K562 (cell line): ENCODE data around the gene CDC20. TPM values are rescaled to one million over a fixed set of nuclear protein-coding genes. Genes with fewer than 3 reads are reported as not detected.

Experiments
- ATAC-seq: fragments of 200-7000 bp; cut with Tn5 transposase; 3 replicates; pipeline ENCODE4 v1.9.1; 2020; ENCODE audit warnings: moderate library complexity
- BruUV-seq: library from RNA; stranded (reverse); fragments of 400-500 nt; replicated peaks from 2 replicates; lab custom pipeline; 2021; lab: Mats Ljungman, UMichigan
- CTCF ChIA-PET: fragments of 300-600 bp; formaldehyde crosslinking; extraction: SDS; loops from one replicate; lab custom pipeline; 2021; ENCODE audit warnings: low intra/inter-chr PET ratio; lab: Yijun Ruan, JAX
- POLR2A ChIA-PET: fragments of 300-600, 350-650 bp; sonication (Branson Sonifier 250); formaldehyde crosslinking; extraction: SDS; loops from one replicate; lab custom pipeline; 2021; ENCODE audit warnings: antibody characterized with exemption, inconsistent platforms; lab: Yijun Ruan, JAX
- DNase-seq, 4 experiments: peaks; one replicate each; pipeline versions ENCODE4 v3.0.0 to v3.0.0-alpha.2; 2011 to 2018; ENCODE audit warnings: low spot score in 3 of 4, mixed read lengths in 3 of 4; ENCODE audit errors: extremely low read depth in 1 of 4
- FAIRE-seq: peaks from 2 replicates; lab custom pipeline; 2011; peaks lifted over from hg19 to GRCh38; lab: Jason Lieb, UNC
- H2AFZ ChIP-seq: 2 replicates; pipeline ENCODE4 v1.6.0; 2011; ENCODE audit warnings: low read depth, low read length, control low read depth, inconsistent platforms
- H3K27ac ChIP-seq: fragments of 200-600 bp; 3 replicates; pipeline ENCODE4 v1.8.0; 2011; ENCODE audit warnings: low read depth, mild to moderate bottlenecking, control low read depth, inconsistent platforms, low read length, moderate library complexity, mixed read lengths; ENCODE audit errors: extremely low read depth
- H3K27me3 ChIP-seq, 2 experiments: fragments of 300-600 bp in 1 of 2; 2 replicates in 1 of 2; 3 replicates in 1 of 2; pipeline versions ENCODE4 v1.6.0 to v1.8.0; 2011; ENCODE audit warnings: inconsistent platforms in 2 of 2, low read length in 2 of 2, mild to moderate bottlenecking in 1 of 2, mixed read lengths in 1 of 2, moderate library complexity in 1 of 2; ENCODE audit not compliant: control insufficient read depth in 2 of 2, insufficient read depth in 2 of 2
- H3K36me3 ChIP-seq: fragments of 300-600 bp; 3 replicates; pipeline ENCODE4 v1.8.0; 2011; ENCODE audit warnings: mild to moderate bottlenecking, low read length, inconsistent platforms; ENCODE audit not compliant: control insufficient read depth, insufficient read depth
- H3K4me1 ChIP-seq, 2 experiments: fragments of 200-600 bp in 1 of 2; replicated peaks in 1 of 2; 2 replicates in 1 of 2; 3 replicates in 1 of 2; pipeline versions ENCODE4 v1.5.1 to v1.8.0; 2011; ENCODE audit warnings: inconsistent platforms in 2 of 2, low read length in 2 of 2, mild to moderate bottlenecking in 1 of 2, mixed read lengths in 1 of 2, moderate library complexity in 1 of 2; ENCODE audit not compliant: control insufficient read depth in 2 of 2, insufficient read depth in 2 of 2
- H3K4me2 ChIP-seq: 2 replicates; pipeline ENCODE4 v1.6.1; 2011; ENCODE audit warnings: low read length, control low read depth, inconsistent platforms, mixed read lengths; ENCODE audit not compliant: insufficient read depth
- H3K4me3 ChIP-seq: fragments of 200-600 bp; sonication (generic), shearing (Covaris generic); 2 replicates; pipeline ENCODE4 v1.5.1; 2016; ENCODE audit warnings: control low read depth, inconsistent platforms
- H3K79me2 ChIP-seq: fragments of 200-600 bp; 3 replicates; pipeline ENCODE4 v1.8.0; 2011; ENCODE audit warnings: low read length, inconsistent platforms; ENCODE audit not compliant: control insufficient read depth, insufficient read depth
- H3K9ac ChIP-seq, 2 experiments: 2 replicates each; pipeline versions ENCODE4 v1.6.0 to v1.6.1; 2011; ENCODE audit warnings: low read depth in 2 of 2, low read length in 2 of 2, control low read depth in 1 of 2, inconsistent platforms in 1 of 2, mild to moderate bottlenecking in 1 of 2, mixed read lengths in 1 of 2; ENCODE audit not compliant: insufficient read depth in 1 of 2
- H3K9me1 ChIP-seq: one replicate; pipeline ENCODE4 v1.6.0; 2011; ENCODE audit warnings: inconsistent platforms, mild to moderate bottlenecking, low read length, moderate library complexity; ENCODE audit not compliant: control insufficient read depth, insufficient read depth
- H3K9me3 ChIP-seq: replicated peaks from 2 replicates; pipeline ENCODE4 v1.5.1; 2011; ENCODE audit warnings: low read depth, low read length, inconsistent platforms; ENCODE audit not compliant: control insufficient read depth, insufficient read depth
- H4K20me1 ChIP-seq: replicated peaks from 2 replicates; pipeline ENCODE4 v1.6.1; 2011; ENCODE audit warnings: low read length, inconsistent platforms, mixed read lengths; ENCODE audit not compliant: control insufficient read depth, insufficient read depth
- DMBX1 ChIP-seq: fragments of 250-450 bp; sonication (Bioruptor Pico); IDR thresholded peaks from 2 replicates; pipeline ENCODE4 v1.8.0; 2022; ENCODE audit warnings: inconsistent platforms, mild to moderate bottlenecking, moderate library complexity, borderline replicate concordance
- ESRRB ChIP-seq: fragments of 250-450 bp; sonication (Bioruptor Pico); IDR thresholded peaks from 2 replicates; pipeline ENCODE4 v1.5.0; 2020; ENCODE audit warnings: mild to moderate bottlenecking, moderate library complexity, borderline replicate concordance
- MAX ChIP-seq: sonication (generic); formaldehyde crosslinking; IDR thresholded peaks from 2 replicates; pipeline ENCODE4 v1.9.0; 2022; ENCODE audit warnings: mild to moderate bottlenecking, missing genetic modification reagents
- TBP ChIP-seq: optimal IDR thresholded peaks from 2 replicates; pipeline ENCODE3; 2011; ENCODE audit warnings: low read depth, low read length, improper control_type of control experiment
- WGBS: fragments of 100-300 bp; shearing (Covaris generic); methylation state at CpG from one replicate; pipeline ENCODE4 v1.1.6; 2016; ENCODE audit warnings: low coverage, mixed read lengths; ENCODE audit not compliant: insufficient coverage; ENCODE audit errors: missing lambda C conversion rate; 5-methylcytosine and 5-hydroxymethylcytosine counted together
- in situ Hi-C: fragments of 300-500 bp; cut with MboI; formaldehyde crosslinking; loops from 4 replicates; pipeline ENCODE4 v1.15.0; 2018; ENCODE audit warnings: inconsistent platforms, mixed read lengths
- intact Hi-C: fragments of 100-400 bp; cut with micrococcal nuclease; formaldehyde crosslinking; loops from 2 replicates; pipeline ENCODE4 v1.14.2; 2022
- polyA plus RNA-seq, 8 experiments: library from polyadenylated mRNA; depleted of rRNA in 4 of 8; stranded (reverse) in 5 of 8; unstranded in 3 of 8; fragments of >200 nt; fragmentation: Nextera tagmentation in 2 of 8; fragmentation: Illumina TruSeq in 1 of 8; extraction: Ambion mirVana in 2 of 8; extraction: Trizol in 1 of 8; gene quantifications; 2 replicates each; pipeline versions ENCODE4 v1.2.1 to v1.2.3, GENCODE V29; 2011 to 2014; ENCODE audit warnings: inconsistent platforms in 1 of 8, missing spikeins in 1 of 8
- total RNA-seq, 7 experiments: library from RNA; depleted of rRNA in 6 of 7; stranded (reverse); fragments of >200 nt in 6 of 7; fragmentation: Illumina TruSeq in 2 of 7; extraction: Trizol in 2 of 7; gene quantifications; 2 replicates each; pipeline versions ENCODE4 v1.2.1 to v1.2.3, GENCODE V29; 2011 to 2021; ENCODE audit warnings: low replicate concordance in 1 of 7

The CDC20 gene
- total and polyA plus RNA-seq, 9 of the 15 experiments (the other 6 are each of a cell fraction or from before 2014, with no cell fraction given), result 45.2 to 224 (median 121) TPM

- no peaks in the 10 kb centered on the region for H3K36me3 ChIP-seq
- WGBS, result 43% methylated on average over 24 of the region's 24 CpGs
- POLR2A ChIA-PET, result interaction anchor here (0.6 to 1.5 kb wide), 3 partner anchors 8 to 77 kb away, joined by 3 to 4 read pairs (median 3); partner anchors contain the start of genes MED8 and SZT2
- peaks cover 11 to 63% of the 10 kb centered on the region in 2 experiments; a peak in 3 of 5 replicates for H3K27me3 ChIP-seq
- ATAC-seq (no peak), FAIRE-seq (no peak), DNase-seq (no peak)
- peaks cover 0 to 15% of the 10 kb centered on the region in 2 experiments; a peak in 2 of 5 replicates for H3K4me1 ChIP-seq
- H3K9me3 ChIP-seq, result no peaks in the 10 kb centered on the region
- no peak overlapping the region for H3K4me2 ChIP-seq
- H3K4me3 ChIP-seq, result no peak overlapping the region
- no peaks in the 10 kb centered on the region for H3K9me1 ChIP-seq
- H3K27ac ChIP-seq, result no peak overlapping the region
- H3K9ac ChIP-seq, result peak overlapping the region in 1 of 2 experiments; percentile 56; a peak in 2 of 4 replicates
- in situ Hi-C loops, result no loop called here
- H2AFZ ChIP-seq, result no peak overlapping the region
- no TSS peak for BruUV-seq
- no peaks in the 10 kb centered on the region for H3K79me2 ChIP-seq
- CTCF ChIA-PET, result no interaction called here
- 0 out of 2 replicates have a peak, but pooled peaks cover 4% of the 10 kb centered on the region for H4K20me1 ChIP-seq
- TF ChIP-seq DMBX1 (no peak), TBP (no peak), ESRRB (CRISPR knock-in tag) (no peak), MAX (CRISPR knock-in tag) (0 out of 2 replicates have a peak, but pooled peaks have one; percentile 15)
- intact Hi-C loops, result no loop called here
Measured at GRCh38 chr1:43312663-43313515, 45.9 kb upstream of the CDC20 start.
